ENCODE data around the gene POLD2. TPM values are rescaled to one million over a fixed set of nuclear protein-coding genes. Genes with fewer than 3 reads are reported as not detected.

Gene POLD2
- total RNA-seq, 1 donor from 2014 or later = 232 TPM

DNA sequence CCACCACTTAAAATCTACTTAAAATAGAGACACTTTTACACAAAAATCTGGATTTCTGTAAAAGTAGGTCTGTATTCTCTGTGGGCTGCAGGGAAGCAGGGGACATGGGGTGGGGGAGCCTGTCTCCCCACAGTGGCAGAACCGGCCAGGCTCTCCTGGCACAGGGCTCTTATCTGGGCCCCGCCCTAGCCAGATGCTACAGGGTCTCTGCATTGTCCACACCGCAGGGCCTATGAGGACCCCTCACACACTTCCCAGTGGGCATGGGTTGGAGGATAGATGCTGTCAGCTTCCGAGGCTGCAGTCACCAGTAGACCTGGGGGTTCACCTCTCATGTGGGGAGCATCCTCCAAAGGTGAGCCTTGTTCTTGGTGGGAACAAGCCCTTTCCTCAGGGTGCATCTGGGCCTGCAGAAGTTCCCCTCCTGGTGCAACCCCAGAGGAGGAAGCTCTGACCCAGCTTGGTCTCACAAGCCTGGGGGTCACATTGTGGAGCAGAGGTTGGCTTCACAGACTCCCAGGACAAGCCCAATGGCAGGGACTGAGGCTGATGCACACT is 33.2 kb upstream of the POLD2 start:
- H3K9me3 ChIP-seq (ENCODE audit: low read depth) = no peaks in the 10 kb centered on the region
- H4K20me1 ChIP-seq (ENCODE audit: low read depth) = no peaks in the 10 kb centered on the region
- H3K27me3 ChIP-seq = no peaks in the 10 kb centered on the region
- H3K4me3 ChIP-seq = no peak overlapping the region
- H2AFZ ChIP-seq (replicated peaks) = no peak overlapping the region
- H3K27ac Mint-ChIP-seq = no peak overlapping the region
- H3F3A ChIP-seq (ENCODE audit: low read depth) = no peaks in the 10 kb centered on the region
- peaks cover 6% of the 10 kb centered on the region for H3K27me3 Mint-ChIP-seq (ENCODE audit: insufficient read depth, low read depth)
- H3K4me2 ChIP-seq = no peak overlapping the region
- no peaks in the 10 kb centered on the region for H3K36me3 ChIP-seq
- TF ChIP-seq CTCF (IDR thresholded peaks at IDR 0.05) (no peak), EZH2phosphoT487 (IDR thresholded peaks at IDR 0.05) (no peak), EZH2 (IDR thresholded peaks at IDR 0.05) (no peak)
- no peak for DNase-seq (ENCODE audit: low spot score)
- H3K36me3 Mint-ChIP-seq = no peaks in the 10 kb centered on the region
- no peak overlapping the region for H3K9ac ChIP-seq
- no peak overlapping the region for H3K27ac ChIP-seq
- H3K4me1 ChIP-seq = peaks cover 3% of the 10 kb centered on the region
- no peaks in the 10 kb centered on the region for H3K79me2 ChIP-seq (ENCODE audit: low read depth)
- H3K9me3 Mint-ChIP-seq = no peaks in the 10 kb centered on the region
- peaks cover 8% of the 10 kb centered on the region for H3K4me1 Mint-ChIP-seq
- no peak overlapping the region for H3K4me3 Mint-ChIP-seq

DNA sequence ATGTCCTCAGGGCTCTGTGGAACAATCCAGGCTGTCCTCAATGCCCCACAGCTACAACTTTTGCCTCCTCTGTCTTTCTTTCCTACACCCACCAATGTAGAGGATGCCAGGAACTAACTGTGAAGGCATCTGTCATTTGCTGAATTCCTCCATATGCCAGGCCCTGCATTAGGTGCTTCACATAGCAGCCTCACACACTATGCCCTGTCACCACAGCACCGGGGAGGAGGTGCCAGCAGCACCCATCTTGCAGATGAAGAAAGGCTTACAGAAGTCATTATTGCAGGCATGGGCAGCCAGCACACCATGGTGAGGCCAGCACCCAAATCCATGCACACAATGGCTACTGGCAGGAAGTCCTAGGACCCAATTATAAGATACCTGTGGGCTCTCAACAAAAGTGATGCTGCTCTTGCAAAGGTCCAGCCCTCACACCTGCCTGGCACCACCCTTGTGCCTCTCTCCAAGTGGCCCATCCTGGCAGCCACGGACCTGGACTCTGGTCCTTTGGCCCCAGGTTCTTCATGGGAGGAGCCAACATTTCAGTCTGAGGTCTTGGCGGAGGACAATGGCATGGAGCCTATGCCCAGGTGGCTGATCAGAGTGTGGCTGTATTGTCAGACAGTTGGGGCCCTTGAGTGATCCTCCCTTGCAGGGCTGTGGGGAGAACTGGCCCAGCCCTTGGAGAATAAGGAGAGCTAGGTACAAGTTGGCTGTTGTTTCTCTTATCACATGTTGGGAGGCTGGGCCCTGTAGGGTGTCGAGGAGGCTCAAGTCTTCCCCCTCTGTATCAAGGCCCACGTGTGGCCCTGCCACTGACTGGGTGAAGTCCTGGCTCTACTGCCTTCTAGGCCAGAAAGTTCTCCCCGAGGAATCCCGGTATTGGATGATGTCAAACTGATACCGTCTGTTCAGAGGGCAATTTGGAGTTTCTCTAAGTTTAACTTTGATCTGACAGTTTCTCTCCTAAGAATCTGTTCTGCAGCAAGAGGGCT is 32.1 kb upstream of the POLD2 start:
- Histone ChIP-seq H3K36me3 (no peaks in the 10 kb centered on the region), H2AFZ (replicated peaks) (no peak overlapping the region), H4K20me1 (ENCODE audit: low read depth) (no peaks in the 10 kb centered on the region), H3K4me3 (no peak overlapping the region), H3K27me3 (no peaks in the 10 kb centered on the region), H3F3A (ENCODE audit: low read depth) (no peaks in the 10 kb centered on the region), H3K27ac (no peak overlapping the region), H3K4me1 (peaks cover 3% of the 10 kb centered on the region), H3K9me3 (ENCODE audit: low read depth) (no peaks in the 10 kb centered on the region), H3K79me2 (ENCODE audit: low read depth) (no peaks in the 10 kb centered on the region), H3K4me2 (no peak overlapping the region), H3K9ac (no peak overlapping the region)
- Mint-ChIP-seq H3K4me1 (peaks cover 8% of the 10 kb centered on the region), H3K36me3 (no peaks in the 10 kb centered on the region), H3K27ac (no peak overlapping the region), H3K9me3 (no peaks in the 10 kb centered on the region), H3K27me3 (ENCODE audit: insufficient read depth, low read depth) (peaks cover 6% of the 10 kb centered on the region), H3K4me3 (no peak overlapping the region)
- TF ChIP-seq CTCF (IDR thresholded peaks at IDR 0.05) (no peak), EZH2 (IDR thresholded peaks at IDR 0.05) (no peak), EZH2phosphoT487 (IDR thresholded peaks at IDR 0.05) (no peak)
- DNase-seq (ENCODE audit: low spot score) = no peak

DNA sequence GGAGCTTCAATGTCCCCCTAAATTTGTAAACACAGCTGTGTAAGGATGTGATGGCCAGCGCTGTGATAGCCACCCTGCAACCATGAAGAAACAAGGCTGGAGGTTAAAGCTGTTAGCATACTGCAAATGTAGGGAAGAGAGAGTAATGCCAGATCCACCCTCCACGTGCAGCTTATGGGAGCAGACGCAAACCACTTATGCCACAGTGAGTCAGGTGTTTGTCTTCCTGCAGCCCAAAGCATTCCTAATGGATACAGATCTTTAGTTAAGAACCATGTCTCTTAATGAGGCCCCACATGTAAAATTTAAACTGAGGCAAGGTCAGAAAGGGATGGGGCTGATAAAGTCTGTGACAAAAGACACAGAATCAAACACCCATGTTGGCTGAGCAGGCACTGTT is 31.4 kb upstream of the POLD2 start:
- Mint-ChIP-seq H3K27me3 (ENCODE audit: insufficient read depth, low read depth) (peaks cover 7% of the 10 kb centered on the region), H3K4me3 (no peak overlapping the region), H3K4me1 (peaks cover 8% of the 10 kb centered on the region), H3K27ac (no peak overlapping the region), H3K36me3 (no peaks in the 10 kb centered on the region), H3K9me3 (no peaks in the 10 kb centered on the region)
- Histone ChIP-seq H3F3A (ENCODE audit: low read depth) (no peaks in the 10 kb centered on the region), H3K36me3 (no peaks in the 10 kb centered on the region), H4K20me1 (ENCODE audit: low read depth) (no peaks in the 10 kb centered on the region), H3K9me3 (ENCODE audit: low read depth) (no peaks in the 10 kb centered on the region), H3K4me3 (no peak overlapping the region), H2AFZ (replicated peaks) (no peak overlapping the region), H3K27me3 (no peaks in the 10 kb centered on the region), H3K4me1 (peaks cover 3% of the 10 kb centered on the region), H3K79me2 (ENCODE audit: low read depth) (no peaks in the 10 kb centered on the region), H3K27ac (no peak overlapping the region), H3K9ac (no peak overlapping the region), H3K4me2 (no peak overlapping the region)
- TF ChIP-seq CTCF (IDR thresholded peaks at IDR 0.05) = no peak
- TF ChIP-seq EZH2phosphoT487 (IDR thresholded peaks at IDR 0.05) = no peak
- no peak for TF ChIP-seq EZH2 (IDR thresholded peaks at IDR 0.05)
- DNase-seq (ENCODE audit: low spot score) = no peak

Measured in neural progenitor cell (in vitro differentiated cells).